ENCODE measurements around the gene NISCH. TPM values are rescaled to one million over a fixed set of nuclear protein-coding genes. Genes with fewer than 3 reads are reported as not detected.

The NISCH gene
- total RNA-seq, 1 donor from 2014 or later: 80.5 TPM

DNA sequence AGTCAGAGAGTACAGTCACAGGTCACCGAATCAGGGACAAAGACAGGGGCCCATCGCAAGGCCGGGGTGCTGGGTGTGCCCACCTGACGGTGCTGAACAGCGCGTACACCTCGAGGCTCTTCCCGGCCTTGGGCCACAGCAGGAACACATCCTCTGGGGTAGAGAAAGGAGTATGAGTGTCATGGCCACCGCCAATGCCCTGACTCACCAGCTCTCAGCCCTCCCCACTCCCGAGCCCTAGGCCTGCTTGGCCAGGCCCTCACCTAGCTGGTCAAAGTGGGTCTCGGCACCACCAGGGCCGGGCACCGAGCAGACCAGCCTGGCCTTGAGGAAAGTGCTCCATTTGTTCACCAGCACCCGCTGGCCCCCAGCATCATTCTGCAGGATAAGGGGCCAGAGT lies 14.7 kb upstream of the NISCH start:
- Histone ChIP-seq H3K9me3 (ENCODE audit: low read depth) (no peaks in the 10 kb centered on the region), H3K79me2 (ENCODE audit: low read depth) (no peaks in the 10 kb centered on the region), H4K20me1 (ENCODE audit: low read depth) (no peaks in the 10 kb centered on the region), H2AFZ (replicated peaks) (no peak overlapping the region), H3K4me2 (no peak overlapping the region), H3K36me3 (no peaks in the 10 kb centered on the region), H3K4me3 (no peak overlapping the region), H3K4me1 (no peaks in the 10 kb centered on the region), H3K9ac (no peak overlapping the region), H3K27ac (no peak overlapping the region), H3F3A (ENCODE audit: low read depth) (no peaks in the 10 kb centered on the region), H3K27me3 (no peaks in the 10 kb centered on the region)
- TF ChIP-seq EZH2phosphoT487 (IDR thresholded peaks at IDR 0.05) (no peak), EZH2 (IDR thresholded peaks at IDR 0.05) (no peak)
- TF ChIP-seq, protein P1, sequence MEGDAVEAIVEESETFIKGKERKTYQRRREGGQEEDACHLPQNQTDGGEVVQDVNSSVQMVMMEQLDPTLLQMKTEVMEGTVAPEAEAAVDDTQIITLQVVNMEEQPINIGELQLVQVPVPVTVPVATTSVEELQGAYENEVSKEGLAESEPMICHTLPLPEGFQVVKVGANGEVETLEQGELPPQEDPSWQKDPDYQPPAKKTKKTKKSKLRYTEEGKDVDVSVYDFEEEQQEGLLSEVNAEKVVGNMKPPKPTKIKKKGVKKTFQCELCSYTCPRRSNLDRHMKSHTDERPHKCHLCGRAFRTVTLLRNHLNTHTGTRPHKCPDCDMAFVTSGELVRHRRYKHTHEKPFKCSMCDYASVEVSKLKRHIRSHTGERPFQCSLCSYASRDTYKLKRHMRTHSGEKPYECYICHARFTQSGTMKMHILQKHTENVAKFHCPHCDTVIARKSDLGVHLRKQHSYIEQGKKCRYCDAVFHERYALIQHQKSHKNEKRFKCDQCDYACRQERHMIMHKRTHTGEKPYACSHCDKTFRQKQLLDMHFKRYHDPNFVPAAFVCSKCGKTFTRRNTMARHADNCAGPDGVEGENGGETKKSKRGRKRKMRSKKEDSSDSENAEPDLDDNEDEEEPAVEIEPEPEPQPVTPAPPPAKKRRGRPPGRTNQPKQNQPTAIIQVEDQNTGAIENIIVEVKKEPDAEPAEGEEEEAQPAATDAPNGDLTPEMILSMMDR (IDR thresholded peaks at IDR 0.05): no peak
- Mint-ChIP-seq H3K27me3 (ENCODE audit: insufficient read depth, low read depth) (peaks cover 6% of the 10 kb centered on the region), H3K4me3 (no peak overlapping the region), H3K36me3 (no peaks in the 10 kb centered on the region), H3K27ac (no peak overlapping the region), H3K4me1 (no peaks in the 10 kb centered on the region), H3K9me3 (no peaks in the 10 kb centered on the region)
- no peak for DNase-seq (ENCODE audit: low spot score)

- Histone ChIP-seq H3K4me3 (no peak overlapping the region), H3K79me2 (ENCODE audit: low read depth) (no peaks in the 10 kb centered on the region), H3F3A (ENCODE audit: low read depth) (no peaks in the 10 kb centered on the region), H3K9ac (no peak overlapping the region), H2AFZ (replicated peaks) (no peak overlapping the region), H3K36me3 (no peaks in the 10 kb centered on the region), H3K4me1 (no peaks in the 10 kb centered on the region), H3K27ac (no peak overlapping the region), H3K4me2 (no peak overlapping the region), H3K9me3 (ENCODE audit: low read depth) (no peaks in the 10 kb centered on the region), H3K27me3 (no peaks in the 10 kb centered on the region), H4K20me1 (ENCODE audit: low read depth) (no peaks in the 10 kb centered on the region)
- Mint-ChIP-seq H3K36me3 (no peaks in the 10 kb centered on the region), H3K9me3 (no peaks in the 10 kb centered on the region), H3K4me3 (no peak overlapping the region), H3K4me1 (no peaks in the 10 kb centered on the region), H3K27ac (no peak overlapping the region), H3K27me3 (ENCODE audit: insufficient read depth, low read depth) (peaks cover 6% of the 10 kb centered on the region)
- DNase-seq (ENCODE audit: low spot score): no peak
- TF ChIP-seq EZH2phosphoT487 (IDR thresholded peaks at IDR 0.05) (no peak), EZH2 (IDR thresholded peaks at IDR 0.05) (no peak)
- TF ChIP-seq, protein P1 (IDR thresholded peaks at IDR 0.05): no peak
These were observed 14.2 kb upstream of the NISCH start for GRCh38 chr3:52441091-52441771.

DNA sequence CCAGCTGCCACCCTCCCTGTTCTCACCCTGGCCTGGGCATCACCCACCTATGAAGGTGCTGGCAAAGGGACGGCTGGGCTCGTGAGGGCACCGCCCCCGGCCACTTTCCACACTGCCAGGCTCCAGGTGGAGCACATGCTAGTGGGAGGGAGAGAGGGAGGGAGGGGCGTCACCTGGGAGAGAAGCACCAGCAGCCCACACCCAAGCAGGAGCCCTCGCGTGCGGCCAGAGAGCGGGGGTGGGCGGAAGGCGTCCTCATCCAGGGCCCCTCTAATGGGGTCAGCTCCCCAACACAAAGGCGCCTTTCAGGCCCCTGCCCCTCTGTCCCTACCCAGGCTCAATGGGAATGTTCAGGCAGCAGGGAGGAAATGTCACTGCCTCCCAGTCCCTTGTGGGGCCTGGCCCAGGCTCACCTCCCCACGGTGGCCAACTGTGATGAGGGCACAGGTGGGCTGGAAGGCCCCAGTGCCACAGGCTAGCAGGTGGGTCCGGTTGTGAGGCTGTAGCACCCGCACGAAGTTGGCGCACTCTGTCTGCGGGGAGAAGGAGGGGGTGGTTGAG lies 13.6 kb upstream of the NISCH start:
- H3K4me3 ChIP-seq: no peak overlapping the region
- H3K27ac ChIP-seq: no peak overlapping the region
- no peak overlapping the region for H3K4me2 ChIP-seq
- H3K4me1 Mint-ChIP-seq: peaks cover under 1% of the 10 kb centered on the region
- H3K36me3 Mint-ChIP-seq: no peaks in the 10 kb centered on the region
- no peaks in the 10 kb centered on the region for H3F3A ChIP-seq (ENCODE audit: low read depth)
- no peaks in the 10 kb centered on the region for H3K36me3 ChIP-seq
- no peak overlapping the region for H3K27ac Mint-ChIP-seq
- no peaks in the 10 kb centered on the region for H3K9me3 Mint-ChIP-seq
- H3K9me3 ChIP-seq (ENCODE audit: low read depth): no peaks in the 10 kb centered on the region
- no peak for TF ChIP-seq EZH2phosphoT487 (IDR thresholded peaks at IDR 0.05)
- TF ChIP-seq EZH2 (IDR thresholded peaks at IDR 0.05): no peak
- TF ChIP-seq, protein P1 (IDR thresholded peaks at IDR 0.05): no peak
- no peaks in the 10 kb centered on the region for H3K79me2 ChIP-seq (ENCODE audit: low read depth)
- H3K4me1 ChIP-seq: no peaks in the 10 kb centered on the region
- H3K27me3 Mint-ChIP-seq (ENCODE audit: insufficient read depth, low read depth): peaks cover 6% of the 10 kb centered on the region
- no peaks in the 10 kb centered on the region for H4K20me1 ChIP-seq (ENCODE audit: low read depth)
- H3K9ac ChIP-seq: no peak overlapping the region
- no peak overlapping the region for H2AFZ ChIP-seq (replicated peaks)
- DNase-seq (ENCODE audit: low spot score): no peak
- H3K27me3 ChIP-seq: no peaks in the 10 kb centered on the region
- H3K4me3 Mint-ChIP-seq: no peak overlapping the region
